CD4-positive, alpha-beta T cell treated with Interferon alpha-2 for 1 hour (primary cell): ENCODE data around the gene ARHGEF38.

Experiments
- DNase-seq, 2 donors: peaks; one replicate each; pipeline ENCODE4 v3.0.0-alpha.2; 2020 to 2022

The ARHGEF38 gene

GRCh38 chr4:105619188-105619931 is 66.9 kb downstream of the ARHGEF38 start:
- DNase-seq = no peak

GRCh38 chr4:105620640-105621323 is 68.4 kb downstream of the ARHGEF38 start:
- DNase-seq = no peak

- DNase-seq = no peak
Observed at GRCh38 chr4:105622269-105622668, 69.8 kb downstream of the ARHGEF38 start.

GRCh38 chr4:105623099-105623498 is 70.7 kb downstream of the ARHGEF38 start:
- DNase-seq = no peak

GRCh38 chr4:105624530-105624929 is 72.1 kb downstream of the ARHGEF38 start:
- DNase-seq = no peak

- DNase-seq = no peak
Observed at GRCh38 chr4:105625214-105625613, 72.8 kb downstream of the ARHGEF38 start.

GRCh38 chr4:105626846-105627245 is 74.4 kb downstream of the ARHGEF38 start:
- no peak for DNase-seq

- DNase-seq = no peak
Observed at GRCh38 chr4:105627620-105628019, 75.2 kb downstream of the ARHGEF38 start.

GRCh38 chr4:105630670-105631655 is 78.5 kb downstream of the ARHGEF38 start:
- no peak for DNase-seq

- DNase-seq = no peak
Observed at GRCh38 chr4:105631818-105632400, 79.5 kb downstream of the ARHGEF38 start.

- DNase-seq = no peak
Observed at GRCh38 chr4:105632599-105632998, 80.2 kb downstream of the ARHGEF38 start.

- DNase-seq = no peak
Observed at GRCh38 chr4:105633241-105633640, 80.8 kb downstream of the ARHGEF38 start.

GRCh38 chr4:105634402-105635080 is 82.1 kb downstream of the ARHGEF38 start:
- DNase-seq = no peak

GRCh38 chr4:105637408-105638176 is 85.2 kb downstream of the ARHGEF38 start:
- DNase-seq = peak in 1 of 2 donors; percentile 14

GRCh38 chr4:105641845-105642244 is 89.4 kb downstream of the ARHGEF38 start:
- DNase-seq = no peak

GRCh38 chr4:105644257-105644656 is 91.8 kb downstream of the ARHGEF38 start:
- no peak for DNase-seq

- DNase-seq = no peak
Observed at GRCh38 chr4:105645440-105645839, 93.0 kb downstream of the ARHGEF38 start.

- no peak for DNase-seq
Observed at GRCh38 chr4:105650190-105650589, 97.8 kb downstream of the ARHGEF38 start.

- no peak for DNase-seq
Observed at GRCh38 chr4:105651884-105652283, 99.5 kb downstream of the ARHGEF38 start.

GRCh38 chr4:105652286-105652888 is 100.0 kb downstream of the ARHGEF38 start:
- no peak for DNase-seq
